Epithelial cell of esophagus (primary cell): ENCODE measurements around the gene SPATA2.
A peak's percentile ranks its signal among the peaks of the same experiment; 100 is the strongest.
"Not testable (repeated sequence)": the region's sequence is repeated elsewhere in the genome, so short reads cannot be mapped to it uniquely, and the experiment has no call there.

ENCODE experiments used
- DNase-seq: peaks from one replicate; pipeline ENCODE4 v3.0.0; 2010; ENCODE audit warnings: low read depth
- H3K4me3 ChIP-seq: 2 replicates; pipeline ENCODE4 v1.5.1; 2011; ENCODE audit warnings: mild to moderate bottlenecking, low read length, control low read depth
- TF ChIP-seq, protein P1 (sequence below): IDR thresholded peaks from 2 replicates; pipeline ENCODE4 v1.5.1; 2011; ENCODE audit warnings: low read depth, mild to moderate bottlenecking, low read length, control low read depth, inconsistent platforms; ENCODE audit not compliant: insufficient read depth; ENCODE audit errors: missing control alignments

Gene SPATA2, protein sequence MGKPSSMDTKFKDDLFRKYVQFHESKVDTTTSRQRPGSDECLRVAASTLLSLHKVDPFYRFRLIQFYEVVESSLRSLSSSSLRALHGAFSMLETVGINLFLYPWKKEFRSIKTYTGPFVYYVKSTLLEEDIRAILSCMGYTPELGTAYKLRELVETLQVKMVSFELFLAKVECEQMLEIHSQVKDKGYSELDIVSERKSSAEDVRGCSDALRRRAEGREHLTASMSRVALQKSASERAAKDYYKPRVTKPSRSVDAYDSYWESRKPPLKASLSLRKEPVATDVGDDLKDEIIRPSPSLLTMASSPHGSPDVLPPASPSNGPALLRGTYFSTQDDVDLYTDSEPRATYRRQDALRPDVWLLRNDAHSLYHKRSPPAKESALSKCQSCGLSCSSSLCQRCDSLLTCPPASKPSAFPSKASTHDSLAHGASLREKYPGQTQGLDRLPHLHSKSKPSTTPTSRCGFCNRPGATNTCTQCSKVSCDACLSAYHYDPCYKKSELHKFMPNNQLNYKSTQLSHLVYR

DNA sequence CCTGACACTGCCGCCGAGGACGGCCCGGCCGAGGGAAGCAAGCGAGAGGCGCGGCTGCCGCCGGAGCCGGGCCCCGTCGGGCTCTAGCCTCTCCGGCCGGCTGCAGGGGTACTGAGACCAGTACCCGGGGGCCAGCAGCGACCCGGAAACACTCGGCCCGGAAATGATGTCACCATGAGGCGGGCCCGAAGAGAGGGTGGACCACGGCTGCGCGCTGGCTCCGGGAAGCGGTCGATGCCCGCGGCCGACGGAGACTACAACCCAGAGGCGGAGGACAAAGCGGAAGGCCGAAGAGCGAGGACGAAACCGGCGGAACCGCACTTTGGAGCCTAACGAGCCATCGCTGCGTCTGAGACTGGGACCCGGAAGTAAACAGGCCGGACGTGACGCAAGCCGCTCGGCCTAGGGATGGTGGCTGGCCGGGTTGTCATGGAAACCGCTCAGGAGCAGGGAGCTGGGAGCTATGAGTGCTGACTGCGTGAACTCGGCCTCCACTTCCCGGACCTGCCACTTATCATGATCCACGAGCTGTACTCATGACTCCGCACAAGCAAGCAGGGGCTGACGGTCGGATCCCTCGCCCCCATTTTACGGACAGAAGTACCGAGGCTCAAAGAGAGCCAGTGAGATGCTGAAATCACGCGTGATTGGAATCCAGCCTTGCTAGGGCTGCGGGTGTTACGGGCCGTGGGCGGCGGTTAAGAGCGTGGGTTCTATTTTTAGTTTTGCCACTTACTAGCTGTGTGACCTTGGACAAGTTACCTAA lies at the start of gene SPATA2:
TSS of gene SPATA2 (minus strand) at position 150 of the 766 bp plus-strand sequence. CDS start 7,039 bp downstream, outside the sequence.
- TF ChIP-seq, protein P1, sequence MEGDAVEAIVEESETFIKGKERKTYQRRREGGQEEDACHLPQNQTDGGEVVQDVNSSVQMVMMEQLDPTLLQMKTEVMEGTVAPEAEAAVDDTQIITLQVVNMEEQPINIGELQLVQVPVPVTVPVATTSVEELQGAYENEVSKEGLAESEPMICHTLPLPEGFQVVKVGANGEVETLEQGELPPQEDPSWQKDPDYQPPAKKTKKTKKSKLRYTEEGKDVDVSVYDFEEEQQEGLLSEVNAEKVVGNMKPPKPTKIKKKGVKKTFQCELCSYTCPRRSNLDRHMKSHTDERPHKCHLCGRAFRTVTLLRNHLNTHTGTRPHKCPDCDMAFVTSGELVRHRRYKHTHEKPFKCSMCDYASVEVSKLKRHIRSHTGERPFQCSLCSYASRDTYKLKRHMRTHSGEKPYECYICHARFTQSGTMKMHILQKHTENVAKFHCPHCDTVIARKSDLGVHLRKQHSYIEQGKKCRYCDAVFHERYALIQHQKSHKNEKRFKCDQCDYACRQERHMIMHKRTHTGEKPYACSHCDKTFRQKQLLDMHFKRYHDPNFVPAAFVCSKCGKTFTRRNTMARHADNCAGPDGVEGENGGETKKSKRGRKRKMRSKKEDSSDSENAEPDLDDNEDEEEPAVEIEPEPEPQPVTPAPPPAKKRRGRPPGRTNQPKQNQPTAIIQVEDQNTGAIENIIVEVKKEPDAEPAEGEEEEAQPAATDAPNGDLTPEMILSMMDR = no peak
- peak within 1 kb of the TSS; percentile 90 for H3K4me3 ChIP-seq
- peak; percentile 94 for DNase-seq

DNA sequence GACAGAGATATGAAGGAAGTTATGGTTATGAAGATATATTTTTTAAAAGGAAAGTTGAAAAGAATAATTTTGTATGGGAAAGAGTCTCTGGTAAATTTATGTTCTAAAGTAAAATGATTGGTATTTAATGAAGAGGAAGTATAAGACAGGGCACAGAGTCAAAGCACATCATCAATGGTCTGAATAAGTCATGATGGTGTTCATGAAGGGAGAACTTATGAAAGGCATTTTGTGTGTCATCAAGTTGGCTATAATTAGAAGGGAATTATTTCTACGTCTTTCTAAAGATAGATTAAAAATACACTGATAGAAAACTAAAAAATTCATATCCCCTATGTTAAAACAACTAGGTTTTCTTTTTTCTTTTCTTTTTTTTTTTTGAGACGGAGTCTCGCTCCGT lies 46.1 kb upstream of the SPATA2 start:
- H3K4me3 ChIP-seq = no peak overlapping the region
- no peak for DNase-seq
- TF ChIP-seq, protein P1 = no peak

DNA sequence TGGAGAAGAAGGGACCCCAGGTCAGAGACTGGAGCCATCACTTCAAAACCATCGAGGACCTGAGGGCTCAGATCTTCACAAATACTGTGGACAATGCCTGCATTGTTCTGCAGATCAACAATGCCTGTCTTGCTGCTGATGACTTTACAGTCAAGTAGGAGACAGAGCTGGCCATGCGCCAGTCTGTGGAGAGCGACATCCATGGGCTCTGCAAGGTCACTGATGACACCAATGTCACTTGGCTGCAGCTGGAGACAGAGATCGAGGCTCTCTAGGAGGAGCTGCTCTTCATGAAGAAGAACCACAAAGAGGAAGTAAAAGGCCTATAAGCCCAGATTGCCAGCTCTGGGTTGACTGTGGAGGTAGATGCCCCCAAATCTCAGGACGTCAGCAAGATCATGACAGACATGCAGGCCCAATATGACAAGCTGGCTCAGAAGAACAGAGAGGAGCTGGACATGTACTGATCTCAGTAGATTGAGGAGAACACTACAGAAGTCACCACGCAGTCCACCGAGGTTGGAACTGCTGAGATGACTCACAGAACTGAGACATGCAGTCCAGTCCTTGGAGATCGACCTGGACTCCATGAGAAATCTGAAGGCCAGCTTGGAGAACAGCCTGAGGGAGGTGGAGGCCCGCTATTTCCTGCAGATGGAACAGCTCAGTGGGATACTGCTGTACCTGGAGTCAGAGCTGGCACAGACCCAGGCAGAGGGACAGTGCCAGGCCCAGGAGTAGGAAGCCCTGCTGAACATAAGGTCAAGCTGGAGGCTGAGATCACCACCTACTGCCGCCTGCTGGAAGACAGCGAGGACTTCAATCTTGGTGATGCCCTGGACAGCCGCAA lies 42.0 kb upstream of the SPATA2 start:
- H3K4me3 ChIP-seq, DNase-seq: not testable (repeated sequence)

DNA sequence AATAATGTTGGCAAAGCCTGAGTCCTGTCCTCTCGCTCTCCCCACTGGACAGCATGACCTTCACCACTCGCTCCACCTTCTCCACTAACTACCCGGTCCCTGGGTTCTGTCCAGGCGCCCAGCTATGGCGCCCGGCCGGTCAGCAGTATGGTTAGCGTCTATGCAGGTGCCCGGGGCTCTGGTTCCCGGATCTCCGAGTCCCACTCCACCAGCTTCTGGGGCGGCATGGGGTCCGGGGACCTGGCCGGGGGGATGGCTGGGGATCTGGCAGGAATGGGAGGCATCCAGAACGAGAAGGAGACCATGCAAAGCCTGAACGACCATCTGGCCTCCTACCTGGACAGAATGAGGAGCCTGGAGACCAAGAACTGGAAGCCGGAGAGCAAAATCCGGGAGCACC lies 41.4 kb upstream of the SPATA2 start:
- DNase-seq = no peak
- H3K4me3 ChIP-seq = no peak overlapping the region
- TF ChIP-seq, protein P1 = no peak

DNA sequence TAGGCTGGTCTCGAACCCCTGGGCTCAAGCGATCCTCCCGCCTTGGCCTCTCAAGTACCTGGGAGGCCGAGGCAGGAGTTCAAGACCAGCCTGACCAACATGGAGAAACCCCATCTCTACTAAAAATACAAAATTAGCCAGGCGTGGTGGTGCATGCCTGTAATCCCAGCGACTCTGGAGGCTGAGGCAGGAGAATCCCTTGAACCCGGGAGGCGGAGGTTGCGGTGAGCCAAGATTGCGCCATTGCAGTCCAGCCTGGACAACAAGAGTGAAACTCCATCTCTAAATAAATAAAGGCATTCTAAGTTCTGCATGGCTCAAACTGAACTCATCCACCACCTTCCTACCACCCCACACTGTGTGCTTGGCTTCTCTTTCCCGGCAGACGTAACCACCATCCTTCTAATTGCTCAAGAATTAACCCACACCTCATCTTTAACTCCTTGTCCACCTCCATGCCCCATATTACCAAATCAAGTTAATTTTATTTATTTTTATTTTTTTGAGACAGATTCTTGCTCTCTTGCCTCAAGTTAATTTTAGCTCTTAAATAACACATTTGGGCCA lies 40.6 kb upstream of the SPATA2 start:
- H3K4me3 ChIP-seq, DNase-seq: not testable (repeated sequence)

DNA sequence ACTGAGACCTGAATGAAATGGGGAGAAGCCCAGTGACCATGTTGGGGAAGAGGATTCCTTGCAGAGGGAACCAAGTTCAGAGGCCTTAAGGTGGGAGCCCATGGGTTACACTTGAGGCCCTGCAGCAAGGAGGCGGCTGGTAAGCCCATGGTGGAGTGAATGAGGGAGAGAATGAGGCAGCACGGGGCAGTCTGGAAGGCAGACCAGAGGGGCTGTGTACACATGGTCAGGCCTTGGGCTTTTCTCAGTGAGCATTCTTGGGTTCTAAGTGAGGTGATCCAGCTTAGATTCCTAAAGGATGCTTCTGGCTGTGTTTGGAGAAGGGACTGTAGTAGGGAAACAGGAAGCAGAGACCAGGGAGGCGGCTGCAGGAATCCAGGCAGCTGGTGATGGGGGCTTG lies 39.8 kb upstream of the SPATA2 start:
- H3K4me3 ChIP-seq = no peak overlapping the region
- TF ChIP-seq, protein P1 = no peak
- DNase-seq = no peak

DNA sequence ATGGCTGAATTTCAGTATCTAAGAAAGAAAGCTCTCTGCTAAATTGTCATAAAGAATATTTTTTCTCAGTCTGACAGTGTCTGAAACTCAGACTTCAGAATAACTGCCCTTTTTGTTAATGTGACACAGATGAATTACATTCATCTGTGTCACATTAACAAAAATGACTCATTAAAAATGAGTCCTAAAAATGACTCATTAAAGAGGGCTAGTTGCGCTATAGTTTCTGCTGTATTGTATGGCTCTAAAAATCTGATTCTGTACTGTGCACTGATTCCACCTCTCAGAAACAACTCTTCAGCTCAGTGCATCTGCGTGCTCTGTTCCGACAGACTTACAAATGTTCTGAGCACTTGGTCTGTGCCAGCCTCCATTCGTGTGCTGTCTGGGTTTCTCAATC lies 35.8 kb upstream of the SPATA2 start:
- TF ChIP-seq, protein P1 = no peak
- H3K4me3 ChIP-seq = no peak overlapping the region
- peak; percentile 67 for DNase-seq
